A549 treated with dexamethasone at 1 μM for 4 hours (cell line): Measurements from ENCODE around the gene MMP25. TPM values are rescaled to one million over a fixed set of nuclear protein-coding genes. Genes with fewer than 3 reads are reported as not detected.

Experiments
- total RNA-seq: library from RNA; stranded (reverse); fragments of 200-300 nt; extraction: Qiagen RNA extraction; gene quantifications from 5 replicates; pipeline ENCODE4 v1.2.3, GENCODE V29; 2022

Gene MMP25, protein sequence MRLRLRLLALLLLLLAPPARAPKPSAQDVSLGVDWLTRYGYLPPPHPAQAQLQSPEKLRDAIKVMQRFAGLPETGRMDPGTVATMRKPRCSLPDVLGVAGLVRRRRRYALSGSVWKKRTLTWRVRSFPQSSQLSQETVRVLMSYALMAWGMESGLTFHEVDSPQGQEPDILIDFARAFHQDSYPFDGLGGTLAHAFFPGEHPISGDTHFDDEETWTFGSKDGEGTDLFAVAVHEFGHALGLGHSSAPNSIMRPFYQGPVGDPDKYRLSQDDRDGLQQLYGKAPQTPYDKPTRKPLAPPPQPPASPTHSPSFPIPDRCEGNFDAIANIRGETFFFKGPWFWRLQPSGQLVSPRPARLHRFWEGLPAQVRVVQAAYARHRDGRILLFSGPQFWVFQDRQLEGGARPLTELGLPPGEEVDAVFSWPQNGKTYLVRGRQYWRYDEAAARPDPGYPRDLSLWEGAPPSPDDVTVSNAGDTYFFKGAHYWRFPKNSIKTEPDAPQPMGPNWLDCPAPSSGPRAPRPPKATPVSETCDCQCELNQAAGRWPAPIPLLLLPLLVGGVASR
- total RNA-seq = 1.1 to 1.6 TPM (median 1.3 TPM) in 5 replicates

DNA sequence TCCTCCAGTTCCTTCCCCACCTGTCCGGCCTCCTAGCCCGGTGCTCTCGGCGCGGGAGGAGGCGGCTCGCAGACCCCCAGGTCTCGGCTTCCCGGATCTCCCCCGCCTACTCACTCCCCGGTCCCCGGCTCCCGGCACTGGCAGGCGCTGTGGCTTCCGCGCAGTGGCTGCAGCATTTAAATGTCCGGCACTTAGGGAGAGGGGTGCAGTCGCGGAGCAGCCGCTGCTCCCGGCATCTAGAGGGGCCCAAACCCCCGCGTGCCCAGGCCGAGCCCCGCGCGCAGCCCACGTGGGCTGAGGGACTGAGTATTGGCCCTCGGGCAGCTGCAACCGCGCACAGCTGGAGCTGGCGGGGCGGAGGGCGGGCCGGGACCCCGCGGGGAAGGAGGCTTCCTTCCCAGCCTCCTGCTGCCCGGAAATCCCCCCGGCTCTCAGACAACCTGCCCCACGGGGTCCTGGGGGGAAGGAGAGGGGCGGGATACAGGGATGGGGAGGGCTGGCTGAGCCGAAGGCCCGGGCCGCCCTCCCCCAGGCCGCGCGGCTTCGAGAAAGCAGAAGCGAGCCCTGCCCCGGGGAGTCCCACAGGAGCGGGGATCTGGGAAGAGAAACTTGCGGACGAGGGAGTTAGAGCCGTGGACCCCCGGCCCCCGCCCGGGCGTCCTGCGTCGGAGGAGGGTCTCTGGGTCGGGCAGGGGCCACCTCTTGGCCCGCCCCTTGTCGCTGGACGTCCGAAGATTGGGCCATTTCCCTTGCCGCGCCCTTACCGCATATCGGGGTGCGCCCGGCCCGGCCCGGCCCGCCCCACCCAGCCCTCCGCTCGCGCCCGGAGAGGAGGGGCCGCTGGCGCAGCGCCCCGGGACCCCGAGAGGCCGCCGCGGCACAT is at the start of gene MMP25:
Gene MMP25, plus strand, starts transcription at position 804 of the 883 bp plus-strand sequence. CDS start 357 bp downstream, outside the sequence.

DNA sequence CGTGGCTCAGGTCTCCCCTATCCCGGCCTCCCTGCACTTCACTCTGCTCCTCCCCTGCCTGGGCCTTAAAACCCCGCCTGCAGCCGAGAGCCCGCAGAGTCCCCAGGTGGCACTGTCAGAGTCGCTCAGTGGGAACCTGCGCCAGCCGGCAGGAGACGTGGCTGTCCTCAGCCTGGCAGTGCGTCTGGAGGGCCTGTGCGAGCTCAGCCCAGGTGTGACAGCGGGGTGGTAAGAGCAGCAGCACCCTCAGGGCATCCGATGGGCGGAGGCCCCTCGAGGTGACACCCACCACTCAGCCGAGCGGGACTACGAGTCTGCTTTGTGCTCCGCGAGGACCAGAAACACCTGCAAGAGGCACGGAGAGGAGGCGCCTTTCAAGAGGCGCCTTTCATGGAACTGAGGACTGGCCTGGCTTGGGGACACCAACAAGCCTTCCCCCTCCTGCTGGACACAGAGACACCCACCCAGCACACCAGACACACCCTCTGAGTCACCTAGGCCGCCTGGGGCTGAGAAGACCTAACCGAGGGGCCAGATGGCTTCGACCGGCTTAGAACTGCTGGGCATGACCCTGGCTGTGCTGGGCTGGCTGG is 33.4 kb upstream of the MMP25 start, which contains the start of gene CLDN9:
Gene CLDN9, plus strand, starts transcription at position 96 of the 593 bp plus-strand sequence. Its CDS starts 440 bp downstream, at position 536.

DNA sequence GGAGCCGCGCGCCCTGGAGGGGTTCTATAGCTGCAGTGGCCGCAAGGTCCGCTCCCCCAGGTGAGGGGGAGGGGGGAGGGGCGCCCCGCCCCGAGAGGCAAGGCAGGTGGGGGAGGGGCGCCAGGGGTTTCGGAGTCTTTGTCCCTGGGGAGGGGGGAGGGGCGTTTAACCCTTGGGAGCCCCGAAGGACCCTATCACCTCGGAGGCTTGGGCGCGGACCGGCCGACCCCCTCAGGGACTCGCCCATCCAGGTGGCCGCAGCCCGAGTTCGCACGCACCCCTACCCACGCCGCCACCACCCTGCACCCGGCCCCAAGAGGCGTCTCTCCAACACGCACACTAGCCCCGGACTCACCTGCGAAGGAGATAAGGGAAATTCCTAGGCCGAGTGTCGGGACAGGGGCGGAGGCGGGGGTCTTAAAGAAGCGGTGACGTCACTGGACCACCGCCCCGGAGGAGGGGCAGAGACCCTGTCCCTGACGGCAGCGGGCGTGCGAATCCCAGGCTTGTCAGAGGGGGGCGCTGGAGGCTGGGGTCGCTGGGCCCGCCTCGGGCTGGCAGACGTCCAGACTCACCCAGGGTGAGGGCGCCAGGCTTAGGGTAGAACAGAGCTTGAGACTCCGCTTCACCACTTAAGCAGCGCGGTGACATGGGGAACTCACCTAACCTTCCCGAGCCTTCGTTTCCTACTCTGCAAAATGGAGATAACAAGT is 28.4 kb upstream of the MMP25 start, which contains the start of gene CLDN6:
Gene CLDN6, minus strand, starts transcription at position 390 of the 713 bp plus-strand sequence. CDS start 2,162 bp downstream, outside the sequence.

DNA sequence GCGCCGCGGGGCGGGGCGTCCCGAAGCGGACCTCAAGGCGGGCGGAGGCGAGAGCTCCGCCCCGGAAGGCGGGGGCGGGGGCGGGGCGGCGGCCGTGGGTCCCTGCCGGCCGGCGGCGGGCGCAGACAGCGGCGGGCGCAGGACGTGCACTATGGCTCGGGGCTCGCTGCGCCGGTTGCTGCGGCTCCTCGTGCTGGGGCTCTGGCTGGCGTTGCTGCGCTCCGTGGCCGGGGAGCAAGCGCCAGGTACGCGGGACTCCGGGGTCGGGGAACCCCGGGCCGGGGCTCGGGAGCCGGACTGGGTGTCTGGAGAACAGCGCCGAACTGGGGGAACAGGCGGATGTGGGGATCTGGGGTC is 26.1 kb upstream of the MMP25 start, which contains the start of gene TNFRSF12A:
Gene TNFRSF12A, plus strand, starts transcription at position 122 of the 357 bp plus-strand sequence. Its CDS starts 30 bp downstream, at position 152.

DNA sequence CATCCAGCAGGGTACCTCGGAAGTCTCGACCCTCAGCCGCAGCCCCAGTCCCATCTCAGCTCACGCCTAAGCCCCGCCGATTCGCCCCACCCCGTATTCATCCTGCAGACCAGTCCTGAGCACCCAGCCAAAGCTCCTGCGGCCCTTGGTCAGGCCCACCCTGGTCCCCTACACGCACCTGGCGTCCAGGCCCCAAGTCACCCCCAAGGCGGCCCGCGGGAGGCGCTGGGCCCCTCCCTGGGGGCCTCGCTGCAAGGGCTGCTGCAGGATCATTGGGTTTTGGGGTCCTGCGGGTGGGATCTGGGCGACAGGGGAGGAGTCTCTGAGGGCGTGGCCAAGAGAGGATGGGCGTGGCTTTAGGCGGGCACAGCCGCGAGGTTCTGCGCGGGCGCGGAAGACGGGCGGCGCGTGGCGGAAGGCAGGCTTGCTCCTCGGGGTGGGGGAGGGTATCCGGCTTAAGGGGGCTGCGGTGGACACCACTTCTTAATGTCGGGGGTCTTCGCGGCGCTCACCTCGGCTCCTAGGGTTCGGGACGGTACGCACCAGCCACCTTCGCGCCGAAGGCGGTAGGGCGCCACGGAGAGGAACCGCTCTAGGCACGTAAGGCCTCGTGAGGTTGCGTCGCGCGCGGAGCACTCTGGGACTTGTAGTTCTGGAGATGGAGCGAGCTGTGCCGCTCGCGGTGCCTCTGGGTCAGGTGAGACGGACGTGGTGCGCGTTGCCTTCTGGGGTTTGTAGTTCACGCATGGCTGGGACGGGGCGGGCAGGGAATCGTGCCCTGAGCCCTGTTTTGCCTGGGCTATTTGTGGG is 22.5 kb upstream of the MMP25 start, which contains the start of the genes HCFC1R1 and THOC6:
Gene HCFC1R1, minus strand, starts transcription at position 274 of the 810 bp plus-strand sequence. Its CDS starts 1 bp downstream, at position 273.
Gene THOC6, plus strand, starts transcription at position 367 of the 810 bp plus-strand sequence. Its CDS starts 292 bp downstream, at position 659.

DNA sequence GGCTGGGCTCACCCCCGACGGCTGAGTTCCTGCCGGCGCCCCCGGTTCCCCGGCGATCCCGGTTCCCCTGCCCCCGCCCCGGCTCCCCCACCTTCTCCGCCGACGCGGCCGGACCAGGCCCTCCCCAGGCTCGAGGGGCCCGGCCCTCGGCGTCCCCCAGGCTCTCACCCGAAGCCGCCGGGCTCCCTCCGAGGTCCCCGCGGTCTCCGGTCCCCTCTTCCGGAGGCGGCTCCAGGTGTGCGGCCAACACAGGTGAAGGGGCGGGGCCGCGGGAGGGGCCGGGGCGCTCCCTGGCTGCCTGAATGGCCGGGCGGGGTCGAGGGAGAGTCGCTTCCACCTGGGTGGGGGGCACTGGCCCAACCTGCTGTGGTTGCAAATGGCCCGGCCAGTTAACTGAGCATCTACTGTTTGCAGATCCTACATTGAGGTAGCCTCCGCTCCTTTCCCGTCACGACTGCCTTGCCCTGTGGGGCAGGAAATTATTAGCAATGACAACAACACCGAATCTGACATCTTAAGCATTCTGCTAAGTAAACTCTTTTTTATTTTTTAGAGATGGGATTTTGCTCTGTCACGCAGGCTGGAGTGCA is 9.5 kb upstream of the MMP25 start, which contains the start of gene BICDL2:
Gene BICDL2, minus strand, starts transcription at position 219 of the 590 bp plus-strand sequence. CDS start 1,448 bp downstream, outside the sequence.

DNA sequence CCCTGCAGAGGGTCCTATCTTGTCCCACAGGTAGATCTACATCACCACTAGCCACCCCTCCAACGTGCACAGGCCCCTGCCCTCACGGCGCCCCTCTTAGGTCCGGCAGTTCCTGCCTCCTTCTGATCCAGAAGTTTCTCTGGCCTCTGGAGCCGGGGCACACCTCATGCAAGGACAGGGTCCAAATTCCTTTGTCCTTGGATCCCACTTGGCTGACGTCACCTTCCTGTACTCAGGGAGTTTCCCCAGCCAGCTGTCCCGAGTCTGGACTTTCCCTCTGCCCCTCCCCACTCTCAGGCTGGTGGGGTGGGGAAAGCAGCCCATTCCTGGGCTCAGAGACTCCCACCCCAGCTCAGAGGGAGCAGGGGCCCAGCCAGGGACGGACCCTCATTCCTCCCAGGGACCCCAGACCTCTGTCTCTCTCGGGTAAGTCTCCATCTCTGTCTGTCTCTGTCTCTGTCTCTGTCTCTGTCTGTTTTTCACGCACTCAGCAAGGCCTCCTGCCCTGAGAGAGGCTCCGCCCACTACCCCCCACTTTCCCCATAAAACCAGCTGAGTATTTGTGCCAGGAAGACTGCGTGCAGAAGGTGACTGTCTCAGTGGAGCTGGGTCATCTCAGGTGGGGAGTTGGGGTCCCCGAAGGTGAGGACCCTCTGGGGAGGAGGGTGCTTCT is 18.8 kb downstream of the MMP25 start, which contains the start of gene IL32:
Gene IL32, plus strand, starts transcription at position 572 of the 673 bp plus-strand sequence. CDS start 172 bp downstream, outside the sequence.

DNA sequence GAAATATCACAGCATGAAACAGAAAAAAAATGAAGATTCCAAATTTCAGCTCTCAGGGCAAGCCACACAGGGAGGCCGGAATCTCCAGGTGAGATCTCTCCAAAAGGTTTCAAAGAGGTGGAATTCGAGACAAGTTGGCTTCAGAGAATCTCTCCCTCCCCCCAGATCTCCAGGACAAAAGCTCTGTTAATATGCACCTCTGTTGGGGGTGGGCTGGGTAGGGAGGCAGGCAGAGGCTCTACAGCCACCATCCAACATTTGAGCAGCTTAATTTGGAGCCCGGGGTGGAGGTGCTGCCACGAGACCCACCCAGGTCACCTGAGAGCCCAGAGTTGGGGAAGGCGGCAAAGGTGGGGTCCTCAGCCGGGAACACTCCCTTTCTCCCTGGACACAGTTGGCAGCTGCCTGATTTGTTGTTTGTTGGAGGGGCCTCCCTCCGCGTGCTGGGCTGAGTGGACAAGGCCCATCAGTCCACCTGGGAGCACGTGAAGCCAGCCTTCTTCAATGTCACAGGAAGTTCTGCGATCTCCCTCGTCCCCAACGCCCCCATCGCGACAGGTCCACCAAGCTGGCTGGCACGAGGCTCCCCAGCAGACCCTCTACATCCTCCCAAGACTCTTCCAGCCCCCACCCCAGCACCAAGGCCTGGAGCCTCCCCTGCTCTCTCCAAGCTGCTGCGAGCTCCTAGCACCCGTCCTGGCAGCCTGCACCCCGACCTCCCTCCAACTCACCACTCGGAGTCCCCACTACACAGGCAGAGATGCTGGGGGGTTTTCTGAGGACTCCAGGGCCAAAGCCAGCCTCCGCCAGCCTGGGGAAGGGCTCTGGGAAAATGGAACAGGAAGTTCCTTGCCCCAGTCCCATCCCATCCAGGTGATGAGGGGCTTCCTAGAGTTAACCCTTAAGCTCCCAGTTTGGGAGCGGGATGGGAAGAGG is 52.4 kb downstream of the MMP25 start, which contains the start of gene ZSCAN10:
Gene ZSCAN10, minus strand, starts transcription at position 836 of the 936 bp plus-strand sequence. CDS start 6,357 bp downstream, outside the sequence.

Other genes with a start within 250 kb of the MMP25 start
- gene PRSS41, start 248.1 kb upstream of the MMP25 start, total RNA-seq = not detected in 5 replicates
- gene PRSS21, start 229.3 kb upstream of the MMP25 start, total RNA-seq = 0.18 to 0.19 TPM in 2 of 5 replicates, not detected in the others
- 0.60 to 0.98 TPM (median 0.66 TPM) in 5 replicates for gene ZG16B, start 216.3 kb upstream of the MMP25 start, total RNA-seq
- gene PRSS22, start 188.4 kb upstream of the MMP25 start, total RNA-seq = 0.35 to 1.5 TPM (median 0.65 TPM) in 5 replicates
- 44.5 to 51.4 TPM (median 50.7 TPM) in 5 replicates for gene FLYWCH2, start 163.3 kb upstream of the MMP25 start, total RNA-seq
- 14.4 to 27.1 TPM (median 24.6 TPM) in 5 replicates for gene FLYWCH1, start 134.6 kb upstream of the MMP25 start, total RNA-seq
- gene KREMEN2, start 82.3 kb upstream of the MMP25 start, total RNA-seq = 0.95 to 2.0 TPM (median 1.9 TPM) in 5 replicates
- gene PAQR4, start 77.2 kb upstream of the MMP25 start, total RNA-seq = 29.5 to 44.0 TPM (median 42.5 TPM) in 5 replicates
- 57.1 to 92.9 TPM (median 85.4 TPM) in 5 replicates for gene PKMYT1, start 66.1 kb upstream of the MMP25 start, total RNA-seq
- 0.28 to 0.43 TPM (median 0.38 TPM) in 5 replicates for gene CLDN9, start 33.6 kb upstream of the MMP25 start, total RNA-seq
- 0.14 to 0.54 TPM (median 0.31 TPM) in 5 replicates for gene CLDN6, start 28.4 kb upstream of the MMP25 start, total RNA-seq
- gene TNFRSF12A, start 26.2 kb upstream of the MMP25 start, total RNA-seq = 415 to 495 TPM (median 463 TPM) in 5 replicates
- gene HCFC1R1, start 22.6 kb upstream of the MMP25 start, total RNA-seq = 224 to 248 TPM (median 238 TPM) in 5 replicates
- gene THOC6, start 22.5 kb upstream of the MMP25 start, total RNA-seq = 21.4 to 33.8 TPM (median 31.0 TPM) in 5 replicates
- 0.02 TPM in 1 of 5 replicates, not detected in the others for gene BICDL2, start 9.6 kb upstream of the MMP25 start, total RNA-seq
- gene IL32, start 19.1 kb downstream of the MMP25 start, total RNA-seq = 23.4 to 34.9 TPM (median 28.8 TPM) in 5 replicates
- gene ZSCAN10, start 52.7 kb downstream of the MMP25 start, total RNA-seq = 0.06 TPM in 1 of 5 replicates, not detected in the others
- 11.1 to 15.7 TPM (median 14.3 TPM) in 5 replicates for gene ZNF205, start 66.0 kb downstream of the MMP25 start, total RNA-seq
- 7.1 to 14.3 TPM (median 13.0 TPM) in 5 replicates for gene ZNF213, start 88.5 kb downstream of the MMP25 start, total RNA-seq
- 0.26 to 0.56 TPM (median 0.42 TPM) in 5 replicates for gene OR1F1, start 141.6 kb downstream of the MMP25 start, total RNA-seq
- 7.8 to 9.4 TPM (median 8.4 TPM) in 5 replicates for gene ZNF200, start 188.6 kb downstream of the MMP25 start, total RNA-seq
- 0.03 to 0.07 TPM (median 0.07 TPM) in 3 of 5 replicates, not detected in the others for gene MEFV, start 210.1 kb downstream of the MMP25 start, total RNA-seq
- gene ZNF263, start 236.9 kb downstream of the MMP25 start, total RNA-seq = 33.5 to 40.1 TPM (median 37.6 TPM) in 5 replicates